ENCODE measurements around the gene PRMT2.

Gene PRMT2

DNA sequence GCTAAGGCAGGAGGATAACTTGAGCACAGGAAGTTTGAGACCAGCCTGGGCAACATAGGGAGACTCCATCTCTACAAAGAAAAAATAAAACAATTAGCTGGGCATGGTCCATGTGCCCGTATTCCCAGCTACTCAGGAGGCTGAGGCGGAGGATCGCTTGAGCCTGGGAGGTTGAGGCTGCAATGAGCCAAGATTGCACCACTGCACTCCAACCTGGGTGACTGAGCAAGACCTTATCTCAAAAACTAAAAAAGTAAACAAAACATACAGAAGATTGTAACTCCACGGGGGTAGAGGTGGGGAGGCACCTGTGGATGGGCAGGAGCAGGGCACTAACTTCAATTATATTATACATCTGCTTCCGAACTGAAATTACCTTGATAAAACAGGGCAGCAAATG is 35.2 kb upstream of the PRMT2 start:
- no peak overlapping the region for H3K4me3 ChIP-seq (replicated peaks; ENCODE audit: low read depth, low read length)
- DNase-seq (ENCODE audit: extremely low read depth, low read depth): no peak
- TF ChIP-seq, protein P1, sequence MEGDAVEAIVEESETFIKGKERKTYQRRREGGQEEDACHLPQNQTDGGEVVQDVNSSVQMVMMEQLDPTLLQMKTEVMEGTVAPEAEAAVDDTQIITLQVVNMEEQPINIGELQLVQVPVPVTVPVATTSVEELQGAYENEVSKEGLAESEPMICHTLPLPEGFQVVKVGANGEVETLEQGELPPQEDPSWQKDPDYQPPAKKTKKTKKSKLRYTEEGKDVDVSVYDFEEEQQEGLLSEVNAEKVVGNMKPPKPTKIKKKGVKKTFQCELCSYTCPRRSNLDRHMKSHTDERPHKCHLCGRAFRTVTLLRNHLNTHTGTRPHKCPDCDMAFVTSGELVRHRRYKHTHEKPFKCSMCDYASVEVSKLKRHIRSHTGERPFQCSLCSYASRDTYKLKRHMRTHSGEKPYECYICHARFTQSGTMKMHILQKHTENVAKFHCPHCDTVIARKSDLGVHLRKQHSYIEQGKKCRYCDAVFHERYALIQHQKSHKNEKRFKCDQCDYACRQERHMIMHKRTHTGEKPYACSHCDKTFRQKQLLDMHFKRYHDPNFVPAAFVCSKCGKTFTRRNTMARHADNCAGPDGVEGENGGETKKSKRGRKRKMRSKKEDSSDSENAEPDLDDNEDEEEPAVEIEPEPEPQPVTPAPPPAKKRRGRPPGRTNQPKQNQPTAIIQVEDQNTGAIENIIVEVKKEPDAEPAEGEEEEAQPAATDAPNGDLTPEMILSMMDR (IDR thresholded peaks at IDR 0.05; ENCODE audit: low read depth, low read length, missing control alignments): no peak

DNA sequence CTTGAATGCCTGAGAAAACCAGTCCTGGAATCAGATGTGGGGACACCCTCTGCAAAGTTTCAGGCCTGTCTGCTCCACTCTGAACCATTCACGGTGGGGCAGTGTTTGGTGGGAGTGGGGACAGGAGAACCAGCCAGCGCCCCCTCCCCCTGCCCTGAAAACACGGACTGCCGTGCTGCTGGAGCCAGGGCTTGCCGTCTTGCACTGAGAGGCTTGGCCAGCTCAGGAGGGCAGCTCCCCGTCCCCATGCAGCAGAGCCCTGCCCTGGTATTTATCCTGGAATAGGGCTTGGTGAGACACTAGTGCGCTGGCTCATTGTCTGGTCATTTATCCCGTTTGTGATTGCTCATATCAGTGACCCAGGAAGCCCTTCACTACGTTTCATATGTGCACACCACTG is 34.5 kb upstream of the PRMT2 start:
- no peak for DNase-seq (ENCODE audit: extremely low read depth, low read depth)
- TF ChIP-seq, protein P1 (IDR thresholded peaks at IDR 0.05; ENCODE audit: low read depth, low read length, missing control alignments): no peak
- H3K4me3 ChIP-seq (replicated peaks; ENCODE audit: low read depth, low read length): no peak overlapping the region

- H3K4me3 ChIP-seq (replicated peaks; ENCODE audit: low read depth, low read length): no peak overlapping the region
- no peak for DNase-seq (ENCODE audit: extremely low read depth, low read depth)
- TF ChIP-seq, protein P1 (IDR thresholded peaks at IDR 0.05; ENCODE audit: low read depth, low read length, missing control alignments): no peak
Measured at GRCh38 chr21:46603228-46603627, 32.2 kb upstream of the PRMT2 start.

GRCh38 chr21:46604329-46604974 is 31.0 kb upstream of the PRMT2 start:
- no peak for DNase-seq (ENCODE audit: extremely low read depth, low read depth)
- no peak overlapping the region for H3K4me3 ChIP-seq (replicated peaks; ENCODE audit: low read depth, low read length)
- TF ChIP-seq, protein P1 (IDR thresholded peaks at IDR 0.05; ENCODE audit: low read depth, low read length, missing control alignments): no peak

DNA sequence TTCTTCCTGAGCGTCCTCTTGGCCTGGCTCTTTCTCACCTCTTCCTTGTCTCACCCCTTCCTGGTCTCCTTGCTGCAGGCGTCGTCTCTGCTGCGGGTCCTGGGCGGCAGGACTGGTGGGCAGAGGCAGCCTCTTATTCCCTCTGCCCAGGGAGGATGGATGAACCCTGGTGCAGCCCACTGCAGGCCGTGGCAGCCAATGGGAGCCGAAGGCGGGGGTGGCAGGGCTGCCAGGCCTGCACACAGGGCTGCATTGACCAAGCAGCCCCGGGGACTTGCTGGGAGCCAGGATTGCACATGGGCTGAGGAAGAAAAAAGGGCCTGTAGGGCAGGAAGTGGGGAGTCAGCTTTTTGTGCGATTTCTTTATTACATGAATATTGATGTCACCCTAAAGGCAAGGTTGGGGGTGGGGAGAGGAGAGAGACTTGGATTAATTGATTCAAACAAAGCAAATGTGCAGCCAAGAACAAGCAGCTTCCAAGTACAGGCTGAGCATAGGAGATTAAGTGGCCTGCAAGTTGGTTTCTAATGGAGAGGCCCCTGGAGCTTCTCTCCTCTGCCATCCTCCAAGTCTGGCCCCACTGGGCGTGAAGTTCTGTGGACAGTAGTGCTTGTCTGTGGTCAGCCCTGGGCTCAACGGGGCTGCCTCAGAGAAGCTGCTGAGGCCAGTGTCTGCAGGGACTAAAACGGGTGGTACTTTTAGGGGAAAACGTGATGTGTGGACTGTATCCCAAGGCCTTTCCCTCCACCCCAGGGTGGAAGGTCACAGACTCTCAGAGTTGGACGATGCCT is 30.3 kb upstream of the PRMT2 start, which contains the start of gene S100B:
Gene S100B, minus strand, starts transcription at position 108 of the 792 bp plus-strand sequence. CDS start 2,667 bp downstream, outside the sequence.
- no peak for DNase-seq (ENCODE audit: extremely low read depth, low read depth)
- TF ChIP-seq, protein P1 (IDR thresholded peaks at IDR 0.05; ENCODE audit: low read depth, low read length, missing control alignments): no peak
- no peak within 1 kb of the TSS for H3K4me3 ChIP-seq (replicated peaks; ENCODE audit: low read depth, low read length)

DNA sequence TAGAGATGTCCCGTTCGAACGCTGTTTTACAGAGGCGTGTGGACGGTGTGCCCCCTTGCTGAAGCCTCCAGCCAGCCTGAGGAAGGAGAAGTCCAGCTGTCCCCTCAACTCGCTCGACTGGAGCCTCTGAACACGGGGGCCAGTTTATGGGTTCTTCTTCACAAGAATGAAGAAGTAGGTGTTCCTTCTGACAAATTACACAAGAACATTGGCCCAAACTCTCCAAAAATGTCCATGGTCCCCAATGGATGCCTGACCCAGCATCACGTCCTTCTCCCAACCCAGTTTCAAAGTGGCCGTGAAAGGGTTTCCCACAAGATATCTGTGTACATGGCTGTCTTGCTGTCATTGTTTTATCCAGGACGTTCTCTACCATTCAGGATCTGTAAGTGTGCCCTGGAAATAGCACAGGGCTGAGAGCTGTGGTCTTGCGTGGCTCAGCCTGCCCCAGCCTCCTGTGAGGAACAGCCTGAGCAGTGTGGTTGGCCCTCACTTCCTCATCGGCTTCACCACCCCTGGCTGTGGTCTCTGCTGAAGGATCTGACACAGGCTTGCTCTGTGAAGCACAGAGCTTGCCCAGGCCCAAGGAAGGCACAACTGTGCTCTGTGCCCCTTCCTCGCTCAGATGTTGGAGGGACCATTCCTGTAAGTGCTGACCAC is 29.6 kb upstream of the PRMT2 start:
- TF ChIP-seq, protein P1 (IDR thresholded peaks at IDR 0.05; ENCODE audit: low read depth, low read length, missing control alignments): no peak
- DNase-seq (ENCODE audit: extremely low read depth, low read depth): no peak
- no peak overlapping the region for H3K4me3 ChIP-seq (replicated peaks; ENCODE audit: low read depth, low read length)

Data from HFF-Myc (cell line).